Stimulated activated CD4-positive, alpha-beta T cell treated with anti-CD3 and anti-CD28 coated beads, Interleukin-4, amount 100 ng/mL, for 48 hours (primary cell): Measurements from ENCODE around the gene SLTM.
"Not testable (repeated sequence)": the region's sequence is repeated elsewhere in the genome, so short reads cannot be mapped to it uniquely, and the experiment has no call there.

Experiments used
- DNase-seq, 2 donors: peaks; one replicate each; pipeline ENCODE4 v3.0.0-alpha.2; 2020; ENCODE audit warnings: low read depth in 2 of 2

The SLTM gene

DNA sequence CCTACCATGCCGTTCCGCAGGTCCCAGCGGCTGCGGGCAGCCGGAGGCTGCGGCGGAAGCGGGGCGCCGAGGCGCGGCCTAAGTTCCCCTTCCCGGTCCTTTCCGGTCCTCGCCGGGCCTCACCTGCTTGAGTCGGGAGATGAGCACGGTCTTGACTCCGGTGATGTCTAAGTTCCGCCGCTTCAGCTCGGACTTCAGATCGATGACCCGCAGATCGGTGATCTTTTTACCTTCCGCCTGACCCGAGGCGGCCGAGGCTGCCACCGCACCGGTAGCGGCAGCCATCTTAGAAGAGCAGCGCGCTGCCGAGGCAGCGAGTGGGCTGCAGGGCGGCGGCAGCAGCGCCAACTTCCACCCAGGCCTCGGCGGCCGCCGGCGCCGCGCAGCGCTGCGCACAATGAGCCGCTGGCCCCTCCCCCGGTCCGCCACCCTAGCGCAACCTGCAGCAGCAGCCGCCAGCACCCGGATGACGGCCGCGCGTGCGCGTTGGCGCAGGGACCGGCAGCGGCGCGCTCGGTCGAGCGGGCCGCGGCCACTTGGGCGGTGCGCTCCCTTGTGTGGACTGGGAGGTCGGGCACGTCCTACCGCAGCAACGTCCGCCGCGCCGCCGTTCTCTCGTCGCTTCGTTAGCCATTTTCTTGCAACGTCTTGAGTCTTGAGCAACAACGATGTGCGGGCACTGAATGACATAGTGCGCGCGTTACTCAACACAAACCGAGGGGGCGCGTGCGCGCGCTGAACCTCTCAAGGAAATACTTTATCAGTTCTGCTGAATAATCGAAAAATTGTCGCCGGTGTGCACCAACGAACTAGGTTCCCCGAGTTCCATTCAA, at the start of gene SLTM:
TSS of gene SLTM (minus strand) at position 399 of the 833 bp plus-strand sequence. CDS start at position 285, 114 bp downstream.
- DNase-seq, result peak; percentile 88 to 91

DNA sequence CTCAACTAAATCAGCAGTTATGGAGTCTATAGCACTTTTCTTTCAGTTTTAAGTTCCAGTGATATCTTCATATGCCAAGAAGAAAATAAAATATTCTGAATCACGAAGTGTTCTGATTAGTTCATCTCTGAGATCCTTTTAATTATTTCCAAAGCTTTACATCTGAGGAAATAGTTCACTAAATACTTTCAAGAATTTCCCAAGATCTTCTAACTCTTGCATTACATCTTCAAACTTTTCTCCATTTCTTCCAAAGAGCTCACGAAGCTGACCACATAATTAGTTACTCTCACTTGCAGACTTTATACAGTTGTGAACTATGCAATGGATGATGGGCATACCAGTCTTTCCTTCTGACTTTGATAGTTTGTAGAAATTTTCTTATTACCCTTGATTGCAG, 49.8 kb upstream of the SLTM start:
- no peak for DNase-seq

DNA sequence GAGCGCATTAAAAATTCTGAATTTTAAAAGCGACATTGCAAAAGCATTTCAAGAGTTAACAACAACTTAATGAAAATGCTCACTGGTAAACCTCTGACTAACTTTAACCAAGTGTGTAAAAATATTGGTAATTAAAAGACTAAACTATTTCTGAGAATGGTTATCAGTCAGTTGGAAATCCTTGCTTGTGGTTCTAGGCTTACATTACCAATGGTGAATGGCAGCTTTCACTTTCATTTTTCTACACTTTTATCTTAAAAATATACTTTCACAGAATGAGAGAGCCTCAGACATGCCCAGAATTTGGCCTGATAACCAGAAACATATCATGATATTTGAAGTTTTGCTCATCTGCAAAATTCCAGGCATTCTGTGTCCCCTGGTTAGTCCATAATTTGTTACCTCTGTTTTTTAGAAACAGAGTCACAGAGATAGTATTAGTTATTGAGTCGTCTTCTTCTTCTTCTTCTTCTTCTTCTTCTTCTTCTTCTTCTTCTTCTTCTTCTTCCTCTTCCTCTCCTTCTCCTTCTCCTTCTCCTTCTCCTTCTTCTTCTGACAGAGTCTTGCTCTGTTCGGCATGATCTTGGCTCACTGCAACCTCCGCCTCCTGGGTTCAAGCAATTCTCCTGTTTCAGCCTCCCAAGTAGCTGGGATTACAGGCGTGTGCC, 48.5 kb upstream of the SLTM start:
- DNase-seq, result no peak

DNA sequence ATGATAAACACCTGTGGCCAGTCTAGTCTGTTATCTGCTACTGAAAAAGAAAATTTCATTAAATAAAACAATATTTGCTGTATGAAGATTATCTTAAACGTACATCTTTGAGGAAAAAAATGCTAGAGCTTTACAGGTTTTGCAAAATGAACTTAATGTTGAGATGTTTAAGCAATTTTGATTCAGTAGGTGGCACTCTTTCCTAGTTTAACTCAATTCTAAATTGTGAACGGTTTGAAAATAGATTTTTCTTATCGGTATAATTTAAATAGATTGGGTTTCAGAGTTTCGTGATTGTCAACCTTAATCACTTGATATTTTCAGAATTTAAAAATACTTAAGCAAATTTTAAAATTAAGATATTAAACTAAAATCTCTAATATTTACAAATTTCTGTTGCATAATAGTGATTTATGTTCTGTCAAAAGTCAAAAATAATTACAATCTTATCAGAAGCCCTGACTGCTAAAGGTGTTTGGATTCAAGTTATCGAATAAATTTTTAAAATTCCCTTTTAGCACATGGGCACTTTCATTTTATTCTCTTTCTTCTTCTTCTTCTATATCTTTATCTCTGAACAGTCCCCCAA, 47.0 kb upstream of the SLTM start:
- no peak for DNase-seq

DNA sequence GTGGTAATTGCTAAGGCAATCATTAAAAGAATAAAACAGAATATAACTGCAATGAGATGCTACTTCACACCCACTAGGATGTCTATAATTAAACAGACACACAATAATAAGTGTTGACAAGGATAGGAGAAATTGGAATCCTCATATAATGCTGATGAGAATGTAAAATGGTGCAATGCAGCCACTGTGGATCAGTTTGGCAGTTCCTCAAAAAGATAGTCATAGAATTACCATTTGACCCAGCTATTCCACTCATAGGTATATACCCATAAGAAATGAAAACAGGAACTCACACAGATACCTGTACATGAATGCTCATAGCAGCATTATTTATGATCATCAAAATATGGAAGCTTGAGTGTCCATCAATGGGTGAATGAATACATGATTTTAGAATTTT, 44.4 kb upstream of the SLTM start:
- no peak for DNase-seq

DNA sequence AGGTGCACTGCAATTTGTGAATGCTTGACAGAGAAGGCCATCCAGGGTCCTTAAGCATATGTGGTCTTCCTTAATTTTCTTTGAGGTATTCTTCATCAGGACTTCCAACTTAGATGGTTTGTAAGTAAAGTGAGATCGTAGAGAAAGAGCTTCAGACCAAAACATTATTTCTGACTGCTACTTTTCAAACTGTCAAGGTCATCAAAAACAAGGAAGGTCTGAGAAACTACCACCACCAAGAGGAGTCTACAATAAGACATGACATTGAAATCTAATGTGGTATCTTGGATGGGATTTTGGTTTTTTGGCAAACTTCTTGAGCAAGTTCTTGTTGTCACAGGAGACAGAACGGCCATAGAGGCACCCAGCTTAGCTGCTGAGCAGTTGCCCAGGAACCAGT, 34.0 kb upstream of the SLTM start:
- no peak for DNase-seq

DNA sequence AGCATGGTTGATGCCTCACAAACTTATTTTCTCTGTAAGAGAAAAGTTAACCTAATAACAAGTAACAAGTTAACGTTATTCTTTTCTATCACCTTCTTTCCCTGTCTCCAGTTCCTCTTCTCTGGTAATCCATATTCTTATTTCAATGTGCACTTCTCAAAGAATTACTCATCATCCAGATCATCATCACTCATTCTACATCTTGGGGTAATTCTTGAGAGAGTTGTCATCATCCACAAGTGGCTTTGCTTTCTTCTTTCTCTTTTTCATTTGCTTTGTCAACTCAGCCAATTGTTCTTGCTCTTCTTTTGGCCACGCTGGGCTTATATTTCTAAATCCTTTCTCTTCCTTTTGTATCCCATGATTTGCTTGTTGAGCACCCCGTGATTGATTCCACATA, 33.2 kb upstream of the SLTM start:
- no peak for DNase-seq

DNA sequence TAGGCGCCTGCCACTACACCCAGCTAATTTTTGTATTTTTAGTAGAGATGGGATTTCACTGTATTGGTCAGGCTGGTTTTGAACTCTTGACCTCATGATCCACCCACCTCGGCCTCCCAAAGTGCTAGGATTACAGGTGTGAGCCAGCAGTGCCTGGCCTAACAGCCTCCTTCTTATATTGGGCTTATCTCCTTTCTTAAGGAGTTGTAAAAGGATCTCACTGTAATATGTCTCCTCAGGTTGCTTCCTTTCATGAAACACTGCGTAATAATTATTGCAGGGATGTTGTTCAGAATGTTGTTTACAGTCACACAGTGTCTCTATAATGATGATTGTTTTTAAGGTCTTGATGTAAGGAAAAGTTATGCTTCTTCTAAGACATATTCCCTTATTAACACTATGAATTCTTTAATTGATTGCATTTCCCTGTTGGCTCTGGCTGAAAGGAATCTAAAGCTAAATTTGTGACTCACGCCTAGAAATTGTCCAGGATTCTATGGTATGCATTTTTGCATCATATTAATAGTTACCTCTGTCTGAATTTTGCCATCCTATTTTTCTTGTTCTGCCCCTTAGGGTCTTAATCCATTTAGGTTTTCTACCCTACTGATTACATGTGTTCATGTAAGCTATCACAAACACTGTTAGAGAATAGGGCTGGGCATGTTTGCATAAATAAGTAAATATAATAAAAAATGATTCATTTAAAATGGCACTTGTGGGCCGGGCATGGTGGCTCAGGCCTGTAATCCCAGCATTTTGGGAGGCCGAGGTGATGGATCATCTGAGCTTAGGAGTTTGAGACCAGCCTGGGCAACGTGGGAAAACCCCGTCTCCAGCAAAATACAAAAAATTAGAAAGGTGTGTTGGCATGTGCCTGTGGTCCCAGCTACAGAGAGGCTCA, 29.4 kb upstream of the SLTM start:
- DNase-seq, result no peak

DNA sequence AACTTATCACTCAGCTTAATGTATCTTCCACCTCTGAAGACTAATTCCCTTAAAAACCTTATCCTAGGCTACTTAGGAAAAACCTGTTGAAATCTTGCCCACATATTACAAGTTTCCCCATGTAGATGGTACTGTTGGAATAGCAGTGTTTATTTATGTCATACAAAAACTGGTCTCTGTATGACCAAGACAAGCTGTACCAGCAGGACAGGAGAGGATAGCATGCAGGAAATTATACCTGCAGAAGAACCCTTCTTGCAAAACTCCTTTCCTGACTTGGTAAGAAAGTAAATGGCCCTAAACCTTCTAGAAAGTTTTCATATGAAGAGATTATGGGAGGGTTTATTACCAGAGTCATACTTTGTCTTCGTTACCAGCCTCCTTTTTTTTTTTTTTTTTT, 28.7 kb upstream of the SLTM start:
- no peak for DNase-seq

DNA sequence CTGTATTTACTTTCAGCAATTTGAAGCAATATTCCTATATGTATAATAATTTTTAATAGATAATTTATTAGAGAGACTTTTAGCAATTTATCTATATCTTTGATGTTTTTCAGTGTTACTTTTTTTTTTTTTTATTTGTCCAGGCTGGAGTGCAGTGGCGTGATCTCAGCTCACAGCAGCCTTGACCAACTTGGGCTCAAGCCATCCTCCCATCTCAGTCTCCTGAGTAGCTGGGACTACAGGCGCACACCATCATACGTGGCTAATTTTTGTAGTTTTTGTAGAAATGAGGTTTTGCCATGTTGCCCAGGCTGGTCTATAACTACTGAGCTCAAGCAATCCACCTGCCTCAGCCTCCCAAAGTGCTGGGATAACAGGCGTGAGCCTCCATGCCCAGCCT, 25.3 kb upstream of the SLTM start:
- no peak for DNase-seq

DNA sequence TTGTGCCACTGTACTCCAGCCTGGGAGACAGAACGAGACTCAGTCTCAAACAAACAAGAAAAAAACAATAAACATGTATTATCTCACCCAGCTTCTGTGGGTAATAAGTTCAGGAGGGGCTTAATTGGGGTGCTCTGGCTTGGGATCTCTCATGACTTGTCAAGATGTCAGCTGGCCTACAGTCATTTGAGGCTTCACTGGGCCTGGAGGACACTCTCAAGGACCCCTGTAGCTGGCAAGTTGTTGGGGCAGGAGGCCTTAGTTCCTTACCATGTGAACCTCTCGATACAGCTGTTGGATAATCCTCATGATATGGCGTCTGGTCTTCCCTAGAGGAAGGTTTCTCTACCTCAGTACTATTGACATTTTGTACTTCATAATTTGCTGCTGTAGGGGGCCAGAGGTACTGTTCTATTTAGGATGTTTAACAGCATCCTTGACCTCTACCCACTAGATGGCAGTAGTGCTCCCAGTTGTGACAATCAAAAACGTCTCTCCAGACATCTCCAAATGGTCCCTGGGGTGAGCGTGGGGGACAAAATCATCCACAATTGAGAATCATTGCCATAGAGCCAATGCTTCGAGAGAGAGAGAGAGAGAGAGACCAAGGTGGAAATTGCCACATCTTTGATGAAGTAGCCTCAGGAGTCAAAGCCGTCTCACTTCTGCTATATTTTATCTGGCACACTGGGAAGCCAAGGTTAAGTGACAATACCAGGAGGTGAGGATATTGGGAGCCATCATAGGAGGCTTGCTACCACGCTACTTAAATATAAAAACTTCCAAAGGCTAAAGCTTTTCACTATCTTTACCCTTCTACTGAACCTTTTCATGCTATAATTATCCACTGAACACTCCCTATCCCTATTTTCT, 23.9 kb upstream of the SLTM start:
- peak; percentile 38 to 50 for DNase-seq

DNA sequence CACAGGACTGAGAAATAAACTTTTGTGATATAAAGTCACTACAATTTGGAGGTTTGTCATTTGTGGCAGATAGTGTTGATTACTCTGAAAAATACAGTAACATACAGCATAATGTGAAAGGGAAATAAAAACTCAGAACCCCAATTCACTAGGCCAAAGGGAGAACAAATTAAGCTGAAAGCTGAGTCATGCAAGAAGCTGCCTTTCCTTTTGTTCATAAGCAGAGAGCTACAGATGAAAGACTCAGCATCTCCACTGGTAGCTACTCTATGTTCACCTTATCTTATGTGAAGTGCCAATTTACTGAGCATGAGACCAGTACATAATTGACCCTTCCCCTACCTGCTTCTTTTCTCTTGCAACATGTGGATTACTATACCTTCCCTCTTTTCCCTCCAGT, 19.3 kb upstream of the SLTM start:
- no peak for DNase-seq

DNA sequence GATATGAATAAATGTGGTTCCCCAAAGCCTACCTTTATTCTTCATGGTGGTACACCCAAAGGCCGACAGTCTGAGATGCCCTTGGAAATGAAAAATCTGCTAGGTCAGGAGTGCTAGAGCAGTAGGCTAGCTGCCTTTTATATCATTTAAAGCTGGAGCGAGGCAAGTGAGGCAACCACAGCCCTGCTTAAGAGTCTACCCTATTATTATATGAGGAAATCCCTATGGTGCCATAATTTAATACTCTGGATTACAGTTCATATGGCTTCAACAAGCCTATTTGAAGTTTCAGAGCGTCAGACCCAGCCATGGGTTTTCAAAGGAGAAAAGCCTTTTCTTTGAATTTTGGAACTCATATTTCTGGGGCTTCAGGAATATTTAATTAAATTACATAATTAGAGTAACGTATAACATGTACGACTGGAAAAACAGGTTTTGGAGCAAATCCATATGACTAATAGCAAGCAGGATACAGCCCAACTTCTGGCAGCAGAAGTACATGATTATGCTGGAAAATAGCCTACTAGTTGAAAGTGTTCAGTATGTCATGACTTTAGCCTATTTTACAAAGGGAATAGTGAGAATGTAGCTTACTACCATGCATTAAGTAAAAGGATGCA, 18.0 kb upstream of the SLTM start:
- no peak for DNase-seq

DNA sequence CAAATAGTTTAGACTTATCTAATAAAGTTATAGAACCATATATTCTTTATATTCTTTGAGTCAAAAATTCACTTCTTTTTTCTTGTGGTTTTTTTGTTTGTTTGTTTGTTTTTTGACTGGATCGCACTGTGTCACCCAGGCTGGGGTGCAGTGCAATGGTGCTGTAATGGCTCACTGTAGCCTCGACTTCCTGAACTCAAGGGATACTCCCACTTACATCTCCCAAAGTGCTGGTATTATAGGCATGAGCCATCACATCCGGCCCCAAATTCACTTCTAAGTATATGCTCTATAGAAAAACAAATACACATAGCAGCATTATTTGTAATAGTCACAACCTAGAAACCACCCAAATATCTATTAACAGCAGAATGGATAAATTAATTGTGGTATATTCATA, 13.7 kb upstream of the SLTM start:
- no peak for DNase-seq

DNA sequence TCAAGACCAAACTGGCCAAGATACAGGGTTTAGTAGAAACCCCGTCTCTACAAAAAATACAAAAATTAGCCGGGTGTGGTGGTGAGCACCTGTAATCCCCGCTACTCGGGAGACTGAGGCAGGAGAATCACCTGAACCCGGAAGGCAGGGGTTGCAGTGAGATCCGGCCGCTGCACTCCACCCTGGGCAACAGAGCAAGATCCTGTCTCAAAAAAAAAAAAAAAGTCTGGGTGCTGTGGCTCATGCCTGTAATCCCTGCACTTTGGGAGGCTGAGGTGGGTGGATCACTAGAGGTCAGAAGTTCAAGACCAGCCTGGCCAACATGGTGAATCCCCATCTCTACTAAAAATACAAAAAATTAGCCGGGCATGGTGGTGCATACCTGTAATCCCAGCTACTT, 1.5 kb upstream of the SLTM start:
- not testable (repeated sequence) for DNase-seq

DNA sequence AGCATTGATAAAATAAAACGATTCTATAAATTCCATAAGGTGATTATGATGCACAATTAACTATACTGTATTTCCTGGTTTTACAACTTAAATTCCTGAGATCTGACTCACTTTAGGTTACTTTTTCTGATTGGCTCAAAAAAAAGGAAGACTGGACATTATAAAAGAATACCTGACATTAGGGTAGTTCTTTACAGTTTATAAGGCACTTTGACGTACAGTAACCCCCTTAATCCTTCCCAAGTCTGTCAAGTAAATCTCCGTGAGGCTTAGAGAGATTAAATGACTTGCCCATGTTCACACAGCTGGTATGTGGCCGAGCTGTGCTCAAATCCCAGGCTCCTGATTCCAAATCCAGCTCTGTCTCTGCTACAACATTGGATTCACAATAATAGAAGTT, 1.0 kb upstream of the SLTM start:
- no peak for DNase-seq

DNA sequence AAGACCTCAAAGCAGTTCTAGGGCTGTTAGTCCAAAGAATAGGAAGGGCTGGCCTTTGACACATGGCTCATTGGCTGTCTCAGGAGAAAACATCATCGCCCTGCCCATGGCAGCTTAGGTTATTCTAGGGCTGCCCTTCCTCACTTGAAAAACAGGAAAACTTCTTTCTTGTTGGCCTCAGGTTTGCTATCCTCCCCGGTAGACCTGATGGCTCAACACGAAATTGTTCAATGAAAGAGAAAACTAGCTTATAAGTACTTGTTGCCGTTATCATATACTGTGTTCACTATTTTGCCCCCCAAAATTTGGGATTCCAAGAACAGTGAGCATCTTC, 602 bp upstream of the SLTM start:
- no peak for DNase-seq

DNA sequence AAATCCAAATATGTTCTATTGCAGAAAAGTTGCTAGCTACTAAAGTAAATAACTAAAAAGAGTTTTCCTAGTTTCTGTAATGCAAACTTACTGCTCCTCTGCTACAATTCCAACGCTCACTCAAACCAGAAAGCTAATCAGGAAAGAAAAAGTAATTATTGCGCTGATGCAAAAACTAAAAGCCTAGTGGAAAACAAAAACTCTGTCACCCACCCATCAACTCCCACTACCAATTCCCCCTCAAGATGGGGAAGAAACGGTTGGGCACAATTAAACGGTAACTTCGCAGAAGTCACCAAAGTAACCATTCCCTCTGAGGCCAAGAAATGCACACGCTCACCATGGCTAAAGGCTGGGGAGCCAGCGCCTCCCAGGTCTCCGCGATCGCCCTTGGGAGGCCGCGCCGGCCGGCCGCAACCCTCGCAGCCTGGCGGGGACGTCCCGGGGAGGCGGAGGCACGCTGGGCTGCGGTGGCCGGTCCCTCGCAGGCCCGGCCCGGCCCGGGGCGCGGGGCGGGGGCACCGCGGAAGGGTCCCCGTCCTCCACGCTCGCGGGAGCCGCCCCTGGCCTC, 684 bp downstream of the SLTM start:
- no peak for DNase-seq

DNA sequence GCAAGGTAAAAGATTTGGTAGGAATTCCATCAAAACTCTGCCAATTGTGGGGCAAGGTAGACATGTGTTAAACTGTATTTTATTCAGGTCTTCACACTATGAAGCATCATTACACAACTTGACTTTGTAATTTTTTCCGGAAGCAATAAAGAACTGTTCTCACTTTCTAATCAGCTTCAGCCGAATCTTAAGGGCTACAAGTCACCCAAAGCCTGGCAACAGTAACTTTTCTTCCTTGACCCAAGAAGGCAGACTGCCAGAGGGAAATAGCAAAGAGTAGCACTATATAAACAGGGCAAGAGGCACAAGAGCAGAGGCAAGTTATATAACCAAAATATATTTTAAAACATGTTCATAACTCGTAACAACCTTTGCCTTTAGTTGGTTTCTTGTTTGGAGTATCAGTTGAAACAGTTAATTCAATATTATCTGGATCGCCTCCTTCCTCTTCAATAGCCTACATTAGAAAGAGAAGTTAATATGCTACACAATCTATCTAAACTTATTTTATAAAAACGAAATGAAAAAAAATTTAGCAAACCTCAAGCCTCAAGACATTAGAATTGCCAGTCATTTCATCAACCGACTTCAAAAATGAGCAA, 1.4 kb downstream of the SLTM start:
- DNase-seq, result no peak

DNA sequence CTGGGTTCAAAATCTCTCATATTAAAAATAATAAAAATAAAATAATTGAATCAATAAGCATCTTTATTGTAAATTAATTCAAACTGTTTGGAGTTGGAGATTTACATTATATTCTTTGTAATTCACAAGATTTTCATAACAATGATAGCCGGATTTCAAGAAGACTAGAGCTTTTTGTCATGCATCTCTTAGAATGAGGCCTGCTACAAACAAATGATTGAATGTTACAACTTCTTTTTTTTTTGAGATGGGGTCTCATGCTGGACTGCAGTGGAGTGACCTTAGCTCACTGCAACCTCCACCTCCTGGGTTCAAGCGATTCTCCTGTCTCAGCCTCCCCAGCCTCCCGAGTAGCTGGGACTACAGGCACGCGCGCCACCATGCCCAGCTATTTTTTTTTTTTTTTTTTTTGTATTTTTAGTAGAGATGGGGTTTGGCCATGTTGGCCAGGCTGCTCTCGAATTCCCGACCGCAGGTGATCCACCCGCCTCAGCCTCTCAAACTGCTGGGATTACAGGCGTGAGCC, 3.5 kb downstream of the SLTM start:
- no peak for DNase-seq
